HepG2 (cell line): ENCODE data around the gene NANOS1. TPM values are rescaled to one million over a fixed set of nuclear protein-coding genes. Genes with fewer than 3 reads are reported as not detected.

Experiments used
- ATF6 ChIP-seq: sonication (generic); formaldehyde crosslinking; conservative IDR thresholded peaks from 2 replicates; pipeline ENCODE4 v1.4.0; 2020; ENCODE audit warnings: missing genetic modification reagents
- BORCS8-MEF2B ChIP-seq: sonication (generic); formaldehyde crosslinking; IDR thresholded peaks from 2 replicates; pipeline ENCODE4 v1.8.0; 2022; ENCODE audit warnings: mild to moderate bottlenecking, missing genetic modification reagents
- BRCA1 ChIP-seq: sonication (generic); formaldehyde crosslinking; IDR thresholded peaks from 2 replicates; pipeline ENCODE4 v1.4.0; 2020; ENCODE audit warnings: missing genetic modification reagents
- FOSL2 ChIP-seq: sonication (generic); formaldehyde crosslinking; IDR thresholded peaks from 2 replicates; pipeline ENCODE4 v1.4.0; 2020; ENCODE audit warnings: missing genetic modification reagents
- GLI4 ChIP-seq: sonication (generic); formaldehyde crosslinking; IDR thresholded peaks from 2 replicates; pipeline ENCODE4 v1.5.1; 2020; ENCODE audit warnings: missing genetic modification reagents, mild to moderate bottlenecking, moderate library complexity, borderline replicate concordance
- HCFC1 ChIP-seq: fragments of 150-350 bp; IDR thresholded peaks from 2 replicates; pipeline ENCODE4 v1.6.1; 2014; ENCODE audit warnings: low read depth, low read length
- HNF4A ChIP-seq: sonication (generic); formaldehyde crosslinking; IDR thresholded peaks from 2 replicates; pipeline ENCODE4 v1.4.0; 2020; ENCODE audit warnings: missing genetic modification reagents
- HOXA5 ChIP-seq: sonication (generic); formaldehyde crosslinking; IDR thresholded peaks from 2 replicates; pipeline ENCODE4 v1.4.0; 2020; ENCODE audit warnings: missing genetic modification reagents
- IRX3 ChIP-seq: sonication (generic); formaldehyde crosslinking; IDR thresholded peaks from 2 replicates; pipeline ENCODE4 v1.8.1; 2023; ENCODE audit warnings: mild to moderate bottlenecking, low read depth, missing genetic modification reagents, borderline replicate concordance
- KDM5B ChIP-seq: sonication (generic); formaldehyde crosslinking; IDR thresholded peaks from 2 replicates; pipeline ENCODE4 v1.4.0; 2020; ENCODE audit warnings: missing genetic modification reagents, mild to moderate bottlenecking, borderline replicate concordance
- LRRFIP1 ChIP-seq: sonication (generic); formaldehyde crosslinking; conservative IDR thresholded peaks from 2 replicates; pipeline ENCODE4 v1.4.0; 2020; ENCODE audit warnings: missing genetic modification reagents
- MZF1 ChIP-seq: sonication (generic); formaldehyde crosslinking; IDR thresholded peaks from 2 replicates; pipeline ENCODE4 v1.8.1; 2023; ENCODE audit warnings: mild to moderate bottlenecking, missing genetic modification reagents, borderline replicate concordance
- RCOR2 ChIP-seq: IDR thresholded peaks from 2 replicates; pipeline ENCODE4 v1.6.1; 2016; ENCODE audit warnings: missing biosample characterization, missing genetic modification reagents
- TBL1XR1 ChIP-seq: fragments of 150-350 bp; IDR thresholded peaks from 2 replicates; pipeline ENCODE4 v1.6.1; 2014; ENCODE audit warnings: borderline replicate concordance, low read length; ENCODE audit not compliant: partially characterized antibody
- TEAD3 ChIP-seq: optimal IDR thresholded peaks from 2 replicates; pipeline ENCODE3; 2016; ENCODE audit warnings: borderline replicate concordance
- ZNF616 ChIP-seq: sonication (generic); formaldehyde crosslinking; IDR thresholded peaks from 2 replicates; pipeline ENCODE4 v1.5.0; 2020; ENCODE audit warnings: low read depth, mild to moderate bottlenecking, missing genetic modification reagents
- ZNF839 ChIP-seq: sonication (generic); formaldehyde crosslinking; IDR thresholded peaks from 2 replicates; pipeline ENCODE4 v1.4.0; 2020; ENCODE audit warnings: missing genetic modification reagents, mild to moderate bottlenecking, borderline replicate concordance
- polyA plus RNA-seq, 8 experiments: library from polyadenylated mRNA; depleted of rRNA in 3 of 8; stranded (reverse) in 7 of 8; unstranded in 1 of 8; fragments of >200 nt; fragmentation: Illumina TruSeq in 4 of 8; extraction: Trizol in 4 of 8; gene quantifications; 2 replicates each; pipeline versions ENCODE4 v1.2.1 to v1.2.3, GENCODE V29; 2011 to 2016; ENCODE audit warnings: low read depth in 4 of 8, missing spikeins in 1 of 8, mixed read lengths in 1 of 8; ENCODE audit not compliant: insufficient read depth in 1 of 8
- total RNA-seq, 5 experiments: library from RNA; depleted of rRNA; stranded (reverse); fragments of >200 nt; fragmentation: Illumina TruSeq; extraction: Trizol; gene quantifications; 2 replicates each; pipeline ENCODE4 v1.2.3, GENCODE V29; 2016; ENCODE audit warnings: low read depth in 1 of 5
- TF ChIP-seq, protein P1 (sequence below): sonication (generic); formaldehyde crosslinking; IDR thresholded peaks from 2 replicates; pipeline ENCODE4 v1.5.1; 2020; ENCODE audit warnings: mild to moderate bottlenecking, missing genetic modification reagents
- TF ChIP-seq, protein P2 (sequence below): sonication (generic); formaldehyde crosslinking; IDR thresholded peaks from 2 replicates; pipeline ENCODE4; 2020; ENCODE audit warnings: missing genetic modification reagents, mild to moderate bottlenecking, borderline replicate concordance

Gene NANOS1
- total and polyA plus RNA-seq, 2 of the 13 experiments (the other 11 are each of a cell fraction or from before 2014, with no cell fraction given): 1.7 to 2.2 TPM

DNA sequence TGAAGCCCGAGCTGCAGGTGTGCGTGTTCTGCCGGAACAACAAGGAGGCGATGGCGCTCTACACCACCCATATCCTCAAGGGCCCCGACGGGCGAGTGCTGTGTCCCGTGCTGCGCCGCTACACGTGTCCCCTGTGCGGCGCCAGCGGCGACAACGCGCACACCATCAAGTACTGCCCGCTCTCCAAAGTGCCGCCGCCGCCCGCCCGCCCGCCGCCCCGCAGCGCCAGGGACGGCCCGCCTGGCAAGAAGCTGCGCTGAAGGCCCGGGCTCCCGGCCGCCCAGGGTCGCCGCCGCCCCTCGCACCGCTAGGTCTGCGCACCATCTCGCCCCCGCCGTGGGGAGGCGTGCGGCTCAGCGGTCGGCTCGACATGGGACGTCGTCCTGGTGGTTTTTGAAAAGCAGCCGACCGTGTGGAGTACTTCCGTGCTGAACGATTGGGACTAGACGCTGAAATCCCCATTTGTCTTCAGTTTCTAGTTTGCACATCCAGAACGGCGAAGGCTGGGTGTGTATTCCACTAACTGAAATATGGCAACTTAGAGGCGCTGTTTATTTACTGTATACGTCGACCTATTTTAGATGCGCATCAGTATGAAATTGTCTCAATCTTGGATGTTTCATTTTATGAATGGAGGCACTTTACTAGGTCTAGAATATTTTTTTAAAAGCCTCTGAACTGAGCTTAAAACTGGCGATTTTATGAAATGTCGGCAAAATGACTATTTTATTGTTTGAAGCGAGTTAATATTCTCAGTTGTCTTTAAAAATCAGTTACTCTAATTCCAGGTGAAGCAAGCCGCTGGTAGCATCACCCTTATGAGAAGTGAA is 1.1 kb downstream of the NANOS1 start (continued):
- TF ChIP-seq IRX3: no peak
- TF ChIP-seq TEAD3: no peak
- TF ChIP-seq TBL1XR1: no peak
- no peak for TF ChIP-seq LRRFIP1 (CRISPR knock-in tag)
- TF ChIP-seq, protein P1, sequence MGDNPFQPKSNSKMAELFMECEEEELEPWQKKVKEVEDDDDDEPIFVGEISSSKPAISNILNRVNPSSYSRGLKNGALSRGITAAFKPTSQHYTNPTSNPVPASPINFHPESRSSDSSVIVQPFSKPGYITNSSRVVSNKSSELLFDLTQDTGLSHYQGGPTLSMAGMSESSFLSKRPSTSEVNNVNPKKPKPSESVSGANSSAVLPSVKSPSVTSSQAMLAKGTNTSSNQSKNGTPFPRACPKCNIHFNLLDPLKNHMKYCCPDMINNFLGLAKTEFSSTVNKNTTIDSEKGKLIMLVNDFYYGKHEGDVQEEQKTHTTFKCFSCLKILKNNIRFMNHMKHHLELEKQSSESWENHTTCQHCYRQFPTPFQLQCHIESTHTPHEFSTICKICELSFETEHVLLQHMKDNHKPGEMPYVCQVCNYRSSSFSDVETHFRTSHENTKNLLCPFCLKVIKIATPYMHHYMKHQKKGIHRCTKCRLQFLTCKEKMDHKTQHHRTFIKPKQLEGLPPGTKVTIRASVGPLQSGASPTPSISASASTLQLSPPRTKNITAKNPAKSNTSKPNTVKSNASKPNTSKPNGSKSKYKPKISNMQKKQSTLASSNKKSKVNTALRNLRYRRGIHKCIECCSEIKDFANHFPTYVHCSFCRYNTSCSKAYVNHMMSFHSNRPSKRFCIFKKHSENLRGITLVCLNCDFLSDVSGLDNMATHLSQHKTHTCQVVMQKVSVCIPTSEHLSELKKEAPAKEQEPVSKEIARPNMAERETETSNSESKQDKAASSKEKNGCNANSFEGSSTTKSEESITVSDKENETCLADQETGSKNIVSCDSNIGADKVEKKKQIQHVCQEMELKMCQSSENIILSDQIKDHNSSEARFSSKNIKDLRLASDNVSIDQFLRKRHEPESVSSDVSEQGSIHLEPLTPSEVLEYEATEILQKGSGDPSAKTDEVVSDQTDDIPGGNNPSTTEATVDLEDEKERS (CRISPR knock-in tag): no peak
- no peak for TF ChIP-seq GLI4 (CRISPR knock-in tag)
- TF ChIP-seq ZNF616 (CRISPR knock-in tag): no peak
- no peak for TF ChIP-seq KDM5B
- TF ChIP-seq RCOR2 (CRISPR knock-in tag): no peak
- TF ChIP-seq, protein P2, sequence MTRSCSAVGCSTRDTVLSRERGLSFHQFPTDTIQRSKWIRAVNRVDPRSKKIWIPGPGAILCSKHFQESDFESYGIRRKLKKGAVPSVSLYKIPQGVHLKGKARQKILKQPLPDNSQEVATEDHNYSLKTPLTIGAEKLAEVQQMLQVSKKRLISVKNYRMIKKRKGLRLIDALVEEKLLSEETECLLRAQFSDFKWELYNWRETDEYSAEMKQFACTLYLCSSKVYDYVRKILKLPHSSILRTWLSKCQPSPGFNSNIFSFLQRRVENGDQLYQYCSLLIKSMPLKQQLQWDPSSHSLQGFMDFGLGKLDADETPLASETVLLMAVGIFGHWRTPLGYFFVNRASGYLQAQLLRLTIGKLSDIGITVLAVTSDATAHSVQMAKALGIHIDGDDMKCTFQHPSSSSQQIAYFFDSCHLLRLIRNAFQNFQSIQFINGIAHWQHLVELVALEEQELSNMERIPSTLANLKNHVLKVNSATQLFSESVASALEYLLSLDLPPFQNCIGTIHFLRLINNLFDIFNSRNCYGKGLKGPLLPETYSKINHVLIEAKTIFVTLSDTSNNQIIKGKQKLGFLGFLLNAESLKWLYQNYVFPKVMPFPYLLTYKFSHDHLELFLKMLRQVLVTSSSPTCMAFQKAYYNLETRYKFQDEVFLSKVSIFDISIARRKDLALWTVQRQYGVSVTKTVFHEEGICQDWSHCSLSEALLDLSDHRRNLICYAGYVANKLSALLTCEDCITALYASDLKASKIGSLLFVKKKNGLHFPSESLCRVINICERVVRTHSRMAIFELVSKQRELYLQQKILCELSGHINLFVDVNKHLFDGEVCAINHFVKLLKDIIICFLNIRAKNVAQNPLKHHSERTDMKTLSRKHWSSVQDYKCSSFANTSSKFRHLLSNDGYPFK (CRISPR knock-in tag): no peak
- no peak for TF ChIP-seq MZF1 (CRISPR knock-in tag)
- no peak for TF ChIP-seq BRCA1 (CRISPR knock-in tag)
- TF ChIP-seq HCFC1: no peak
- no peak for TF ChIP-seq HOXA5
- TF ChIP-seq BORCS8-MEF2B (CRISPR knock-in tag): no peak
- TF ChIP-seq ATF6: no peak
- TF ChIP-seq HNF4A (CRISPR knock-in tag): no peak
- no peak for TF ChIP-seq ZNF839 (CRISPR knock-in tag)
- 0 out of 2 replicates have a peak, but pooled peaks have one; percentile 9 for TF ChIP-seq FOSL2 (CRISPR knock-in tag)
